Osteoblast (primary cell): ENCODE measurements around the gene SHH. TPM values are rescaled to one million over a fixed set of nuclear protein-coding genes. Genes with fewer than 3 reads are reported as not detected.

ENCODE experiments used
- DNase-seq: peaks from one replicate; pipeline ENCODE4 v3.0.0; 2011; ENCODE audit warnings: low spot score, mixed read lengths; ENCODE audit not compliant: insufficient read length; ENCODE audit errors: missing footprints
- H2AFZ ChIP-seq: 2 replicates; pipeline ENCODE4 v1.6.0; 2011; ENCODE audit warnings: mild to moderate bottlenecking, low read length
- H3K27ac ChIP-seq: 2 replicates; pipeline ENCODE4 v1.5.1; 2011; ENCODE audit warnings: mild to moderate bottlenecking, low read depth, low read length, moderate library complexity
- H3K27me3 ChIP-seq: 2 replicates; pipeline ENCODE4 v1.6.0; 2012; ENCODE audit warnings: mild to moderate bottlenecking, control low read depth, inconsistent platforms, low read length, moderate library complexity; ENCODE audit not compliant: insufficient read depth
- H3K36me3 ChIP-seq: 2 replicates; pipeline ENCODE4 v1.5.1; 2011; ENCODE audit warnings: mild to moderate bottlenecking, low read length, control low read depth, moderate library complexity; ENCODE audit not compliant: insufficient read depth
- H3K4me1 ChIP-seq: 2 replicates; pipeline ENCODE4 v1.5.1; 2011; ENCODE audit warnings: mild to moderate bottlenecking, low read length, control low read depth, moderate library complexity; ENCODE audit not compliant: insufficient read depth
- H3K4me2 ChIP-seq: 2 replicates; pipeline ENCODE4 v1.6.0; 2011; ENCODE audit warnings: mild to moderate bottlenecking, low read length; ENCODE audit not compliant: insufficient read depth
- H3K4me3 ChIP-seq: fragments of 200-600 bp; sonication (generic); 3 replicates; pipeline ENCODE4 v1.5.1; 2012; ENCODE audit warnings: mild to moderate bottlenecking, low read length, inconsistent platforms; ENCODE audit not compliant: insufficient read depth
- H3K79me2 ChIP-seq: 2 replicates; pipeline ENCODE4 v1.6.0; 2012; ENCODE audit warnings: mild to moderate bottlenecking, low read length, control low read depth, inconsistent platforms; ENCODE audit not compliant: insufficient read depth
- H3K9me3 ChIP-seq: 2 replicates; pipeline ENCODE4 v1.5.1; 2011; ENCODE audit warnings: low read depth, low read length, control low read depth
- H4K20me1 ChIP-seq: 2 replicates; pipeline ENCODE4 v1.6.0; 2012; ENCODE audit warnings: mild to moderate bottlenecking, low read length, control low read depth; ENCODE audit not compliant: insufficient read depth
- CTCF ChIP-seq: IDR thresholded peaks from 2 replicates; pipeline ENCODE4 v1.5.1; 2011; ENCODE audit warnings: mild to moderate bottlenecking, low read depth, low read length, moderate library complexity; ENCODE audit errors: extremely low read depth
- total RNA-seq: library from RNA; depleted of rRNA; stranded (reverse); fragments of >200 nt; gene quantifications from 2 replicates; pipeline ENCODE4 v1.2.3, GENCODE V29; 2012

The SHH gene
- total RNA-seq, 1 donor = not detected

GRCh38 chr7:155752756-155753445 lies 59.4 kb downstream of the SHH start:
- peaks cover 94% of the 10 kb centered on the region for H3K79me2 ChIP-seq
- DNase-seq = no peak

DNA sequence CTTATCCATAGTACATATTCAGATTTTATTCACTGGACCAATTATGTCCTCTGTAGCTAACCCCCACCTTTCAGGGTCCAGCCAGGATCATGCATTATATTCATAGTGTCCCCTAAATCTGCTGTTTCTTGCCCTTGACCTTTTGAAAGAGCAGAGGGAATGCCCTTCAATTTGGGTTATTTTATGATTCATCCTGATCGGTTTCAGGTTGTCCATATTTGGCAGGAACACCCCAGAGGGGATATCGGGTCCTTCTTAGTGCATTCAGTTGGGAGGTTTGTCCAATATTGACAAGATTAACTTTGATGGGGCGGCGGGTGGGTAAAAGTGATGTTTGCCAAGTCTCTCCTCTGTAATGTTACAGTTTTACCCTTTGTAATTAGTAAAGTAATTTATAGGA lies 60.9 kb downstream of the SHH start:
- Histone ChIP-seq H2AFZ (no peak overlapping the region), H3K27me3 (no peaks in the 10 kb centered on the region), H3K4me3 (no peak overlapping the region), H4K20me1 (peaks cover 65% of the 10 kb centered on the region), H3K9me3 (no peaks in the 10 kb centered on the region), H3K79me2 (peaks cover 96% of the 10 kb centered on the region), H3K36me3 (peaks cover 2% of the 10 kb centered on the region), H3K27ac (no peak overlapping the region), H3K4me1 (no peaks in the 10 kb centered on the region), H3K4me2 (no peak overlapping the region)
- no peak for TF ChIP-seq CTCF
- no peak for DNase-seq

More at GRCh38 chr7:155752756-155753445, 59.4 kb downstream of the SHH start:
- Histone ChIP-seq H3K27ac (no peak overlapping the region), H3K9me3 (no peaks in the 10 kb centered on the region), H2AFZ (no peak overlapping the region), H3K4me1 (no peaks in the 10 kb centered on the region), H4K20me1 (peaks cover 72% of the 10 kb centered on the region), H3K27me3 (no peaks in the 10 kb centered on the region), H3K4me2 (no peak overlapping the region), H3K36me3 (no peaks in the 10 kb centered on the region), H3K4me3 (no peak overlapping the region)
- TF ChIP-seq CTCF = no peak

DNA sequence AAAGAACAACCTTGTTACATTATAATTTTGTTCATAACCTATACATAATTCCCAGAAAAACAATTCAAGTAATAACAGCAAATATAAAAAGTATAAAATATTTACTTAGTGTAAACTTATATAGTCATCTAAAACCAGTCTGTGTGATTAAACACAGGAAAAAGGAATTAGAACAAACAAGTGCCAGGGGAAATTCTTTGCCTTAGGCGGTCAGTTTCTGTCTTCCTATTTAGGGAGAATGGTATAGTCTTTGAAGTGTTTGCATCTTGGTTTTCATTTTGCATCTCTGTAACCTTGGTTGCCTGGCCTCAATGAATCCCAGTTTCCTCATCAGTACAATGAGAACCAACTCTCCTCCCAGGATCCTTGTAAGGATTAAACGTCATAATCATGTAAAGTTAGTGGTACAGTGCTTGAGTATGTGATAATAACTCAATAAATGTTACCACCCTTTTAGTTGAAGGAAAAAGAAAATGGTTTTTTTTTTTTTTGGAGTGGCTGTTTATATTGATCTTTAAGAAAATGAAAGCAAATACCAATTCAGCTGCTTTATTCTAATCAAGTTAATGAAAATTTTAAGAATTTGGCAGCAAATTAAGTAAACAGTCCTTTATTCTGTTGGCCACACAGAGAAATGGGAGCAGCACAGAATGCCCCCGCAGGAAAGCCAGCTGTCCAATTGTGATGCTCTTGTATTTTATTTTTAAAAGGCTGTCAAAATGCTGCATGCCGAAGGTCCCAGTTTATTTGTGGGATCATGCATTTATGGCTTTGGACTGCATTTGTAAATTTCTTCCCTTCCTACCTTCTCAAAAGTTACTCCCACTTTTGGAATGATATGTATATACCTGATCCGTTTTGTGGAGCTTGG lies 61.8 kb downstream of the SHH start:
- Histone ChIP-seq H3K36me3 (peaks cover 11% of the 10 kb centered on the region), H3K4me1 (no peaks in the 10 kb centered on the region), H3K27me3 (no peaks in the 10 kb centered on the region), H3K79me2 (peaks cover 94% of the 10 kb centered on the region), H4K20me1 (peaks cover 63% of the 10 kb centered on the region), H3K4me2 (no peak overlapping the region), H3K9me3 (no peaks in the 10 kb centered on the region), H3K4me3 (no peak overlapping the region), H2AFZ (no peak overlapping the region), H3K27ac (no peak overlapping the region)
- no peak for DNase-seq
- no peak for TF ChIP-seq CTCF

Other genes with a start within 250 kb of the SHH start
- 25.0 and 27.5 TPM in 2 replicates for gene RBM33, start 167.8 kb downstream of the SHH start, total RNA-seq